Retinal pigment epithelial cell (primary cell): Measurements from ENCODE around the gene APOL1.
"Not testable (repeated sequence)": the region's sequence is repeated elsewhere in the genome, so short reads cannot be mapped to it uniquely, and the experiment has no call there.

Source experiments
- DNase-seq: peaks from one replicate; pipeline ENCODE4 v3.0.0-alpha.2; 2010; ENCODE audit warnings: low read depth
- H3K4me3 ChIP-seq: 2 replicates; pipeline ENCODE4 v1.5.1; 2011; ENCODE audit warnings: mild to moderate bottlenecking, low read length, control low read depth, moderate library complexity
- TF ChIP-seq, protein P1 (sequence below): conservative IDR thresholded peaks from 2 replicates; pipeline ENCODE4 v1.5.1; 2011; ENCODE audit warnings: low read depth, low read length, control low read depth, inconsistent platforms

The APOL1 gene

DNA sequence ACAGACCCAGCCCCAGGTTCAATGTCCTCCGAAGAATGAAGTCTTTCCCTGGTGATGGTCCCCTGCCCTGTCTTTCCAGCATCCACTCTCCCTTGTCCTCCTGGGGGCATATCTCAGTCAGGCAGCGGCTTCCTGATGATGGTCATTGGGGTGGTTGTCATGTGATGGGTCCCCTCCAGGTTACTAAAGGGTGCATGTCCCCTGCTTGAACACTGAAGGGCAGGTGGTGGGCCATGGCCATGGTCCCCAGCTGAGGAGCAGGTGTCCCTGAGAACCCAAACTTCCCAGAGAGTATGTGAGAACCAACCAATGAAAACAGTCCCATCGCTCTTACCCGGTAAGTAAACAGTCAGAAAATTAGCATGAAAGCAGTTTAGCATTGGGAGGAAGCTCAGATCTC, 14.1 kb downstream of the APOL1 start:
- DNase-seq: no peak
- TF ChIP-seq, protein P1, sequence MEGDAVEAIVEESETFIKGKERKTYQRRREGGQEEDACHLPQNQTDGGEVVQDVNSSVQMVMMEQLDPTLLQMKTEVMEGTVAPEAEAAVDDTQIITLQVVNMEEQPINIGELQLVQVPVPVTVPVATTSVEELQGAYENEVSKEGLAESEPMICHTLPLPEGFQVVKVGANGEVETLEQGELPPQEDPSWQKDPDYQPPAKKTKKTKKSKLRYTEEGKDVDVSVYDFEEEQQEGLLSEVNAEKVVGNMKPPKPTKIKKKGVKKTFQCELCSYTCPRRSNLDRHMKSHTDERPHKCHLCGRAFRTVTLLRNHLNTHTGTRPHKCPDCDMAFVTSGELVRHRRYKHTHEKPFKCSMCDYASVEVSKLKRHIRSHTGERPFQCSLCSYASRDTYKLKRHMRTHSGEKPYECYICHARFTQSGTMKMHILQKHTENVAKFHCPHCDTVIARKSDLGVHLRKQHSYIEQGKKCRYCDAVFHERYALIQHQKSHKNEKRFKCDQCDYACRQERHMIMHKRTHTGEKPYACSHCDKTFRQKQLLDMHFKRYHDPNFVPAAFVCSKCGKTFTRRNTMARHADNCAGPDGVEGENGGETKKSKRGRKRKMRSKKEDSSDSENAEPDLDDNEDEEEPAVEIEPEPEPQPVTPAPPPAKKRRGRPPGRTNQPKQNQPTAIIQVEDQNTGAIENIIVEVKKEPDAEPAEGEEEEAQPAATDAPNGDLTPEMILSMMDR: no peak
- H3K4me3 ChIP-seq: no peak overlapping the region

DNA sequence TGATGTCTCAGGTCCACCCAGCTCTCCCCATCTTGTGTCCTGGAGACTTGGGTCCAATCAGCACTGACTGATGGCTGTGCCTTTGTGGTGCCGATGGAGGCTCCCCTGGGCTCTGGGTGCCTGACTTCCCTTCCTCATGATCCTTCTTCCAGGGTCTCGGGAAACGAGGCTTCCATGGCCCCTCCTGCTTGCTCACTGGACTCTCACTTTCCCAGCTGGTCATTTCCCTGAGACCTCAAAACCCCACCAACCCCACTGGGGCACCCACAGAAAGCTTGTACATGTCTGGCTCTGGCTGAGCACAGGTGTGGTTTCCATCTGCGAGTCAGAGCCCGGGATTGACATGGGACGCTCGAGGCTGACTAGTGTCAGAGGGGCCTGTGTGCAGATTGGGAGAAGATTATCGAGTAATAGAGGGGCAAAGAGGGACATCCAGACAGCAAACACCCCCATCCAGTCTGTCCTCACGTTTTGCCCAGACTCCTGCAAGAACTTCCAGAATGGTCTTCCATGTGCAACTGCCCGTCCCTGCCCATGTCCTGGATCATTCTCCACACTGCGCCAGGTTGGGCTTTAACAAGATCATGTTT, 15.1 kb downstream of the APOL1 start:
- no peak for DNase-seq
- TF ChIP-seq, protein P1: no peak
- H3K4me3 ChIP-seq: no peak overlapping the region

DNA sequence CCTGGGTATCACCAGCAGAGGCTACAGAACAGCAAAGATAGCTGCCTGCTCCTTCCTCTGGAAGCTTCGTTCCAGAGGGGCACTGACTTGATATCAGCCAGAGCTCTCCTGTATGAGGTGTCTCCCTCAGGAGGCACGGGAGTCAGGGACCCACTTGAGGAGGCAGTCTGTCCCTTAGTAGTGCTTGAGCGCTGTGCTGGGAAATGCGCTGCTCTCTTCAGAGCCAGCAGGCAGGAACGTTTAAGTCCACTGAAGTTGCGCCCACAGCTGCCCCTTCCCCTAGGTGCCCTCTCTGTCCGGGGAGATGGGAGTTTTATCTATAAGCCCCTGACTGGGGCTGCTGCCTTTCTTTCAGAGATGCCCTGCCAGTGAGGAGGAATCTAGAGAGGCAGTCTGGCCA, 18.3 kb downstream of the APOL1 start:
- not testable (repeated sequence) for H3K4me3 ChIP-seq, DNase-seq

DNA sequence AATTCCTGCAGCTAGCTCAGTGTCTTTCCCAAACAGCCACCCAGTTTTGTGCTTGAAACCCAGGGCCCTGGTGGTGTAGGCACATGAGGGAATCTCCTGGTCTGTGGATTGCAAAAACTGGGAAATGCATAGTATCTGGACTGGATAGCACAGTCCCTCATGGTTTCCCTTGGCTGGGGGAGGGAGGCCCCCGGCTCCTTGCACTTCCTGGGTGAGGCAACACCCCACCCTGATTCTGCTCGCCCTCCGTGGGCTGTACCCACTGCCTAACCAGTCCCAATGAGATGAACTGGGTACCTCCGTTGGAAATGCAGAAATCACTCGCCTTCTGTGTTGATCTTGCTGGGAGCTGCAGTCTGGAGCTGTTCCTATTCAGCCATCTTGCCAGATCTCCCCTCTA, 19.0 kb downstream of the APOL1 start:
- H3K4me3 ChIP-seq, DNase-seq: not testable (repeated sequence)

DNA sequence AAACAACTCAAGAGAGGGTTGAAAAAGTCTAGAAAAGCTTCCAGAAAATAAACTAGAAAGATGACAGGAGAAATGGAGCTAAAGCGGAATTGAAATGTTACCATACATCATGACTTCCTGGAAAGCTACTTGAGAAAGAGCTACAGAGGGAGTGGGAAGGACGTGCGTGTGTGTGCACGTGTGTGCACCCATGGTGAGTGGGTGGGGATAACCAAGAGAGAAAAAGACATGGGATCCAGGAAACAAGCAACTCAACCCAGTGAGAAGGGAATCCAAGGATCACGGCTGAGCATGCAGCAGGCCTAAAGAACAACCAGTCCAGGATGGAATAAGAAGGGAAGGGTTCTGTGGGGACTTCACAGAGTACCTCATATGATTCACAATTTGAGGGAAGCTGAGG, 21.6 kb downstream of the APOL1 start:
- no peak for DNase-seq
- TF ChIP-seq, protein P1: no peak
- no peak overlapping the region for H3K4me3 ChIP-seq

DNA sequence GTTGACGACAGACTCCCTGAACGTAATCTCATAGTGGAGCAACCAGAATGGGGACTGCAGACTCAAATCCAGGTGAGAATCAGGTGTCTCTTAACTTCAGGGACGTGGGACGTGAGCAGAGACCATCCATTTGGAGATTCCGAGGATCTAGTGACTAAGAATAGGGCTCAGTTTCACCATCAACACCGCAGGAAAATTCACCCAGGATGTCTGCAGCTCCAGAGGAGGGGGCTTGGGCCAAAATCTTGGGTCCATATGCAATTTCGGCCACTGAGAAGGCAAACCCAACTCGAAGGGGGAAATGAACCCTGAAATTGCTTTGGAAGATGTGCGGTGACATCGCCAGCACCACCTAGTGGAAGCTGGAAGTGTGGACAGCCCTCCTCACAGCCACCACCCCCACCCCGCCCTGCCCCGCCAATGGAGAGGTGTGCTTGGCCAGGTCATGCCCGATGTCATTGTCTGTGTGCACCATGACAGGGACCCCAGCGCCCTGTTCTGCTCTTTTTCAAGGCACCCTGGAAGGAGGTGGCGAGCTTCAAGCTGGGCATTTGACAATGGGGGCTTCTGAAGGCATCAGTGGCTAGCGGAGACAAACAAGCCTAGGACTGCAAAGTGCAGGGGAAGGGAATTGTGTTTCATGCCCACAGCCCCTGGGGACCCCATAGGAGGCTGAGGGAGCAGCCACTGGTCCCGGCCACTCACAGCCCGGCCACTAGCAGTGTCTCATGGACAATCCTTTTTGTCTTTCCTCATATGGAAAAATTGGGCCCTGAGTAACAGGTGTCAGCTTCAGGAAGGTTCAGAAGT, 24.8 kb downstream of the APOL1 start:
- TF ChIP-seq, protein P1: peak; percentile 82
- no peak overlapping the region for H3K4me3 ChIP-seq
- no peak for DNase-seq

DNA sequence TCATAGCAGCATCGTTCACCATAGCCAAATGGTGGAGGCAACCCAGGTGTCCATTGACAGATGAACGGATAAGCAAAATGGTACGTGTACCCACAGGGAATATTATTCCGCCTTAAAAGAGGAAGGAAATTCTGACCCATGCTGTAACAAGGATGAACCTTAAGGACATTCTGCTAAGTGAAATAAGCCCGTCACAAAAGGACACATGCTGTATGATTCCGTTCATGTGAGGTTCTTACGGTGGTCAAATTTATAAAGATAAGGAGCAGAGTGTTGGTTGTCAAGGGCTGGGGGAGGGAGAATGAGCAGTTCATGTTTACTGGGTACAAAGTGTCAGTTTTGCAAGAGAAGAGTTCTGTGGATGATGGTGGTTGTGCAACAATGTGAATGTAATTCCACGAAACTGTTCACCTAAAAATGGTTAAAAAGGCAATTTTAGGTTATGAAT, 26.3 kb downstream of the APOL1 start:
- no peak overlapping the region for H3K4me3 ChIP-seq
- DNase-seq: no peak
- TF ChIP-seq, protein P1: no peak

DNA sequence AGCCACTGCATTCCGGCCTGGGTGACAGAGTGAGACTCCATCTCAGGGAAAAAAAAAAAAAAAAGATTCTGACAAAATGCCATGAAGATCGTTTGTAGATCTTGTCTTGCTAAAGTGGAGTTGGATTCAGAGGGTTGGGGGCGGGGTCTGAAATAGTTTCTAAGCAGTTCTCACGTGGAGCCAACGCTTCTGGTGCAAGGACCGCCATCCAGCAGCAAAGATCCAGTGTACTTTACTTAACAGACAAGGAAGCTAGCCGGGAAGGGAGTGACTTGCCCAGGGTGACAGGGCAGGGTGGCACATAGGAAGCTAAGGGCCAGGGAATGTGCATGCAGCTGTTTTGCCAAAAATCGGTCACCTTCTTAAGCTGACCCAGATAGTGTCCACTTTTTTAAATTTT, 27.4 kb downstream of the APOL1 start:
- DNase-seq: no peak
- no peak overlapping the region for H3K4me3 ChIP-seq
- TF ChIP-seq, protein P1: no peak
